Thyroid gland (tissue), 4 donors: ENCODE measurements around the gene MOGAT1. TPM values are rescaled to one million over a fixed set of nuclear protein-coding genes. Genes with fewer than 3 reads are reported as not detected.

Experiments used
- DNase-seq, 2 donors: peaks; one replicate each; pipeline ENCODE4 v3.0.0-alpha.2; 2019
- H3K27ac ChIP-seq, 3 donors: fragments of 200-600 bp; sonication (generic); 1 replicate in 2 of 3; 2 replicates in 1 of 3; pipeline ENCODE4 v1.5.1; 2016 to 2019; ENCODE audit warnings: mild to moderate bottlenecking in 1 of 3, moderate library complexity in 1 of 3
- H3K27me3 ChIP-seq: fragments of 200-600 bp; sonication (generic); one replicate; pipeline ENCODE4 v1.5.1; 2019
- H3K36me3 ChIP-seq, 2 donors: fragments of 200-600 bp; sonication (generic); one replicate each; pipeline ENCODE4 v1.5.1; 2016 to 2019
- H3K4me1 ChIP-seq, 2 donors: fragments of 200-600 bp; sonication (generic); one replicate each; pipeline ENCODE4 v1.5.1; 2017 to 2019
- H3K4me3 ChIP-seq, 3 donors: fragments of 200-600 bp; sonication (generic); replicated peaks in 1 of 3; 1 replicate in 2 of 3; 2 replicates in 1 of 3; pipeline ENCODE4 v1.5.1; 2016; ENCODE audit warnings: mild to moderate bottlenecking in 1 of 3
- H3K9me3 ChIP-seq: fragments of 200-600 bp; sonication (generic); one replicate; pipeline ENCODE4 v1.5.1; 2017
- CTCF ChIP-seq, 6 experiments: fragments of 200-600 bp in 3 of 6; fragments of 450-650 bp in 3 of 6; sonication (generic) in 3 of 6; IDR thresholded peaks; one replicate each; pipeline ENCODE4 v1.5.1; 2016 to 2019; ENCODE audit warnings: antibody characterized with exemption in 6 of 6, mild to moderate bottlenecking in 2 of 6, inconsistent platforms in 1 of 6, moderate library complexity in 1 of 6
- POLR2A ChIP-seq, 2 donors: fragments of 450-650 bp; IDR thresholded peaks; one replicate each; pipeline ENCODE4 v1.6.1; 2017; ENCODE audit warnings: antibody characterized with exemption in 2 of 2, mild to moderate bottlenecking in 2 of 2, moderate library complexity in 1 of 2
- WGBS, 2 donors: methylation state at CpG; one replicate each; pipeline ENCODE4 v1.1.5; 2017; 5-methylcytosine and 5-hydroxymethylcytosine counted together
- intact Hi-C: fragments of 100-400 bp; cut with DNase I; formaldehyde crosslinking; loops from one replicate; pipeline ENCODE4 v1.15.1; 2023
- total RNA-seq, 4 donors: library from RNA; depleted of rRNA; stranded (reverse); fragments of >200 nt; gene quantifications; one replicate each; pipeline ENCODE4 v1.2.3, GENCODE V29; 2016

Gene MOGAT1
- total RNA-seq, 4 donors from 2014 or later = not detected

GRCh38 chr2:222677981-222678380 lies 6.5 kb downstream of the MOGAT1 start:
- H3K27ac ChIP-seq = no peak overlapping the region
- 84 to 88% methylated on average over 3 of the region's 3 CpGs for WGBS, 2 donors
- no peak for DNase-seq
- H3K4me3 ChIP-seq = no peak overlapping the region
- H3K36me3 ChIP-seq = no peaks in the 10 kb centered on the region
- intact Hi-C loops = no loop called here
- TF ChIP-seq CTCF (IDR thresholded peaks at IDR 0.05) (no peak), POLR2A (IDR thresholded peaks at IDR 0.05) (no peak)
- no peaks in the 10 kb centered on the region for H3K27me3 ChIP-seq
- no peaks in the 10 kb centered on the region for H3K4me1 ChIP-seq
- no peaks in the 10 kb centered on the region for H3K9me3 ChIP-seq

- H3K4me3 ChIP-seq = no peak overlapping the region
- H3K9me3 ChIP-seq = no peaks in the 10 kb centered on the region
- H3K4me1 ChIP-seq = no peaks in the 10 kb centered on the region
- H3K27me3 ChIP-seq = no peaks in the 10 kb centered on the region
- no peak overlapping the region for H3K27ac ChIP-seq
- intact Hi-C loops = no loop called here
- TF ChIP-seq CTCF (IDR thresholded peaks at IDR 0.05) (no peak), POLR2A (IDR thresholded peaks at IDR 0.05) (no peak)
- DNase-seq = no peak
- WGBS, 2 donors = 90 to 96% methylated on average over 3 of the region's 3 CpGs
- no peaks in the 10 kb centered on the region for H3K36me3 ChIP-seq
Measured at GRCh38 chr2:222683805-222684204, 12.3 kb downstream of the MOGAT1 start.

- H3K4me3 ChIP-seq = no peak overlapping the region
- intact Hi-C loops = no loop called here
- H3K4me1 ChIP-seq = no peaks in the 10 kb centered on the region
- H3K9me3 ChIP-seq = no peaks in the 10 kb centered on the region
- H3K27ac ChIP-seq = no peak overlapping the region
- TF ChIP-seq POLR2A (IDR thresholded peaks at IDR 0.05) = no peak
- TF ChIP-seq CTCF (IDR thresholded peaks at IDR 0.05) = no peak
- 75 to 77% methylated on average over 5 of the region's 5 CpGs for WGBS, 2 donors
- no peaks in the 10 kb centered on the region for H3K27me3 ChIP-seq
- no peak for DNase-seq
- H3K36me3 ChIP-seq = no peaks in the 10 kb centered on the region
Measured at GRCh38 chr2:222686086-222686750, 14.8 kb downstream of the MOGAT1 start.

GRCh38 chr2:222688917-222689316 lies 17.5 kb downstream of the MOGAT1 start:
- TF ChIP-seq CTCF (IDR thresholded peaks at IDR 0.05) (no peak), POLR2A (IDR thresholded peaks at IDR 0.05) (no peak)
- Histone ChIP-seq H3K27ac (no peak overlapping the region), H3K27me3 (no peaks in the 10 kb centered on the region), H3K4me1 (no peaks in the 10 kb centered on the region), H3K9me3 (no peaks in the 10 kb centered on the region), H3K36me3 (no peaks in the 10 kb centered on the region), H3K4me3 (no peak overlapping the region)
- no peak for DNase-seq
- WGBS, 2 donors = 54 to 60% methylated on average over 2 of the region's 2 CpGs
- intact Hi-C loops = no loop called here

- no peak overlapping the region for H3K27ac ChIP-seq
- H3K36me3 ChIP-seq = no peaks in the 10 kb centered on the region
- intact Hi-C loops = no loop called here
- no peak for TF ChIP-seq POLR2A (IDR thresholded peaks at IDR 0.05)
- no peak for TF ChIP-seq CTCF (IDR thresholded peaks at IDR 0.05)
- no peak for DNase-seq
- H3K4me3 ChIP-seq = no peak overlapping the region
- H3K27me3 ChIP-seq = no peaks in the 10 kb centered on the region
- 64 to 67% methylated on average over 2 of the region's 2 CpGs for WGBS, 2 donors
- no peaks in the 10 kb centered on the region for H3K9me3 ChIP-seq
- H3K4me1 ChIP-seq = no peaks in the 10 kb centered on the region
Measured at GRCh38 chr2:222689322-222689721, 17.9 kb downstream of the MOGAT1 start.
